H1 (cell line): ENCODE measurements around the gene INPP4A. TPM values are rescaled to one million over a fixed set of nuclear protein-coding genes. Genes with fewer than 3 reads are reported as not detected.

Experiments used
- CTCF ChIA-PET: fragments of 300-600 bp; sonication (Branson Sonifier 250); formaldehyde crosslinking; loops from one replicate; lab custom pipeline; 2021; ENCODE audit not compliant: partially characterized antibody; lab: Charles Lee
- POLR2A ChIA-PET: fragments of 300-600 bp; sonication (Branson Sonifier 250); formaldehyde crosslinking; loops from one replicate; lab custom pipeline; 2021; ENCODE audit warnings: inconsistent platforms; ENCODE audit not compliant: partially characterized antibody; lab: Charles Lee
- DNase-seq, 2 experiments: peaks; one replicate each; pipeline versions ENCODE4 v3.0.0 to v3.0.0-alpha.2; 2010 to 2022; ENCODE audit warnings: low spot score in 2 of 2, low read depth in 1 of 2, mixed read lengths in 1 of 2
- FAIRE-seq: peaks from 2 replicates; lab custom pipeline; 2011; peaks lifted over from hg19 to GRCh38; lab: Jason Lieb, UNC
- H2AFZ ChIP-seq: 2 replicates; pipeline ENCODE4 v1.8.1; 2012; ENCODE audit warnings: low read length, inconsistent platforms
- H2AK5ac ChIP-seq: 2 replicates; pipeline ENCODE4 v1.6.1; 2013; ENCODE audit warnings: low read depth, low read length
- H2BK120ac ChIP-seq: replicated peaks from 2 replicates; pipeline ENCODE3; 2013; ENCODE audit warnings: low read depth, low read length, inconsistent platforms
- H2BK12ac ChIP-seq: 2 replicates; pipeline ENCODE4 v1.6.1; 2013; ENCODE audit warnings: low read depth, low read length
- H2BK15ac ChIP-seq: 2 replicates; pipeline ENCODE4 v1.6.1; 2013; ENCODE audit warnings: low read length
- H2BK20ac ChIP-seq: 2 replicates; pipeline ENCODE4 v1.6.1; 2013; ENCODE audit warnings: low read length
- H2BK5ac ChIP-seq: 2 replicates; pipeline ENCODE4 v1.6.1; 2013; ENCODE audit warnings: low read depth, low read length
- H3K14ac ChIP-seq: 2 replicates; pipeline ENCODE4 v1.6.1; 2013; ENCODE audit warnings: inconsistent platforms; ENCODE audit not compliant: insufficient read length
- H3K18ac ChIP-seq: 2 replicates; pipeline ENCODE4 v1.6.1; 2013; ENCODE audit warnings: low read length; ENCODE audit errors: extremely low read depth
- H3K23ac ChIP-seq: 2 replicates; pipeline ENCODE4 v1.6.1; 2013; ENCODE audit warnings: inconsistent platforms; ENCODE audit not compliant: insufficient read length
- H3K23me2 ChIP-seq: 2 replicates; pipeline ENCODE4 v1.6.1; 2013; ENCODE audit warnings: low read depth, low read length
- H3K27ac ChIP-seq: 2 replicates; pipeline ENCODE4 v1.6.1; 2011; ENCODE audit warnings: low read depth, low read length, inconsistent platforms
- H3K27me3 ChIP-seq, 4 experiments: replicated peaks in 1 of 4; 1 replicate in 1 of 4; 2 replicates in 3 of 4; pipeline versions ENCODE4 v1.6.1 to v1.8.1; 2011 to 2013; ENCODE audit warnings: low read length in 3 of 4, mild to moderate bottlenecking in 3 of 4, inconsistent platforms in 2 of 4, mixed read lengths in 2 of 4, moderate library complexity in 1 of 4; ENCODE audit not compliant: control insufficient read depth in 3 of 4, insufficient read depth in 3 of 4; ENCODE audit errors: extremely low read depth in 1 of 4
- H3K36me3 ChIP-seq, 4 experiments: 2 replicates each; pipeline versions ENCODE4 v1.6.1 to v1.8.1; 2011 to 2013; ENCODE audit warnings: mild to moderate bottlenecking in 4 of 4, low read length in 3 of 4, moderate library complexity in 2 of 4, control low read depth in 1 of 4, inconsistent platforms in 1 of 4; ENCODE audit not compliant: insufficient read depth in 4 of 4, control insufficient read depth in 2 of 4
- H3K4ac ChIP-seq: replicated peaks from 2 replicates; pipeline ENCODE3; 2013; ENCODE audit warnings: low read length, low read depth, mixed read lengths, inconsistent platforms; ENCODE audit not compliant: insufficient read length
- H3K4me1 ChIP-seq, 4 experiments: replicated peaks in 1 of 4; 1 replicate in 1 of 4; 2 replicates in 3 of 4; pipeline versions ENCODE4 v1.6.1 to v1.8.1; 2011 to 2013; ENCODE audit warnings: low read length in 3 of 4, inconsistent platforms in 2 of 4, mixed read lengths in 1 of 4; ENCODE audit not compliant: insufficient read depth in 4 of 4, control insufficient read depth in 3 of 4
- H3K4me2 ChIP-seq, 2 experiments: 2 replicates each; pipeline versions ENCODE4 v1.6.1 to v1.8.1; 2011 to 2013; ENCODE audit warnings: low read depth in 2 of 2, low read length in 2 of 2, control low read depth in 1 of 2, inconsistent platforms in 1 of 2, mild to moderate bottlenecking in 1 of 2; ENCODE audit not compliant: insufficient read depth in 1 of 2
- H3K4me3 ChIP-seq, 4 experiments: fragments of 200-600, 300-600 bp in 1 of 4; sonication (generic), shearing (Covaris generic), sonication (Bioruptor Twin) in 1 of 4; 2 replicates each; pipeline versions ENCODE4 v1.5.1 to v1.8.1; 2011 to 2016; ENCODE audit warnings: low read length in 4 of 4, low read depth in 3 of 4, control low read depth in 2 of 4, inconsistent platforms in 2 of 4, mild to moderate bottlenecking in 2 of 4, mixed read lengths in 1 of 4, moderate library complexity in 1 of 4; ENCODE audit not compliant: insufficient read depth in 2 of 4; ENCODE audit errors: extremely low read depth in 1 of 4
- H3K56ac ChIP-seq: replicated peaks from 2 replicates; pipeline ENCODE3; 2013; ENCODE audit warnings: low read depth, mild to moderate bottlenecking, mixed read lengths, low read length, inconsistent platforms; ENCODE audit not compliant: insufficient read length
- H3K79me1 ChIP-seq: 2 replicates; pipeline ENCODE4 v1.6.1; 2013; ENCODE audit warnings: low read depth, low read length, control low read depth
- H3K79me2 ChIP-seq, 2 experiments: 2 replicates each; pipeline versions ENCODE4 v1.6.1 to v1.8.1; 2012 to 2013; ENCODE audit warnings: low read length in 2 of 2, mild to moderate bottlenecking in 2 of 2, inconsistent platforms in 1 of 2; ENCODE audit not compliant: insufficient read depth in 2 of 2, control insufficient read depth in 1 of 2
- H3K9ac ChIP-seq, 4 experiments: replicated peaks in 1 of 4; 1 replicate in 1 of 4; 2 replicates in 3 of 4; pipeline versions ENCODE4 v1.6.1 to v1.8.1; 2011 to 2013; ENCODE audit warnings: low read depth in 3 of 4, low read length in 3 of 4, control low read depth in 2 of 4, mild to moderate bottlenecking in 2 of 4, moderate library complexity in 2 of 4, inconsistent platforms in 1 of 4; ENCODE audit errors: extremely low read depth in 1 of 4
- H3K9me3 ChIP-seq, 2 experiments: 2 replicates each; pipeline versions ENCODE4 v1.6.1 to v1.8.1; 2012 to 2013; ENCODE audit warnings: mild to moderate bottlenecking in 2 of 2, moderate library complexity in 2 of 2, control low read depth in 1 of 2, inconsistent platforms in 1 of 2, low read depth in 1 of 2, low read length in 1 of 2, mixed read lengths in 1 of 2; ENCODE audit not compliant: insufficient read depth in 2 of 2
- H4K20me1 ChIP-seq, 2 experiments: replicated peaks in 1 of 2; 2 replicates each; pipeline versions ENCODE3 to v1.8.1; 2011 to 2013; ENCODE audit warnings: inconsistent platforms in 2 of 2, low read length in 2 of 2, mild to moderate bottlenecking in 1 of 2; ENCODE audit not compliant: insufficient read depth in 2 of 2, control insufficient read depth in 1 of 2
- H4K5ac ChIP-seq: 2 replicates; pipeline ENCODE4 v1.6.1; 2013; ENCODE audit warnings: low read length, low read depth, mixed read lengths, inconsistent platforms; ENCODE audit not compliant: insufficient read length
- H4K8ac ChIP-seq: 2 replicates; pipeline ENCODE4 v1.8.0; 2013; ENCODE audit warnings: mild to moderate bottlenecking, moderate library complexity, low read length, inconsistent platforms; ENCODE audit not compliant: insufficient read depth; ENCODE audit errors: extremely low read depth
- H4K91ac ChIP-seq: replicated peaks from 2 replicates; pipeline ENCODE3; 2013; ENCODE audit warnings: low read length, mixed read lengths, inconsistent platforms; ENCODE audit not compliant: insufficient read length
- ASH2L ChIP-seq: fragments of 200-600, 300-600 bp; sonication (generic); IDR thresholded peaks from one replicate; pipeline ENCODE4 v1.7.1; 2017; ENCODE audit warnings: low read length
- CEBPB ChIP-seq: IDR thresholded peaks from 2 replicates; pipeline ENCODE4 v1.6.1; 2012; ENCODE audit warnings: low read depth, low read length
- CHD2 ChIP-seq: IDR thresholded peaks from 2 replicates; pipeline ENCODE4 v1.6.1; 2012; ENCODE audit warnings: low read length, improper control_type of control experiment
- EGR1 ChIP-seq: IDR thresholded peaks from 2 replicates; pipeline ENCODE4 v1.6.1; 2011; ENCODE audit warnings: low read depth, low read length, borderline replicate concordance
- JUND ChIP-seq: IDR thresholded peaks from 2 replicates; pipeline ENCODE4 v1.6.1; 2011; ENCODE audit warnings: mild to moderate bottlenecking, improper control_type of control experiment, low read length
- KDM5A ChIP-seq: fragments of 200-600 bp; IDR thresholded peaks from 2 replicates; pipeline ENCODE4 v1.7.1; 2012; ENCODE audit warnings: mild to moderate bottlenecking, low read length, inconsistent platforms, mixed read lengths
- PHF8 ChIP-seq: fragments of 200-600 bp; sonication (generic); conservative IDR thresholded peaks from 2 replicates; pipeline ENCODE4 v1.7.1; 2012; ENCODE audit warnings: low read depth, mild to moderate bottlenecking, inconsistent platforms, low read length, moderate library complexity
- RNF2 ChIP-seq: fragments of 200-900, 300-1000 bp; sonication (generic); IDR thresholded peaks from 2 replicates; pipeline ENCODE4 v1.7.1; 2016; ENCODE audit warnings: borderline replicate concordance, low read depth, mild to moderate bottlenecking, antibody characterized with exemption, low read length; ENCODE audit not compliant: poor library complexity, severe bottlenecking; ENCODE audit errors: missing control alignments
- RXRA ChIP-seq: IDR thresholded peaks from 2 replicates; pipeline ENCODE4 v1.6.1; 2011; ENCODE audit warnings: low read depth, mild to moderate bottlenecking, low read length, moderate library complexity; ENCODE audit not compliant: insufficient read depth
- WGBS, 2 experiments: shearing (Covaris generic) in 1 of 2; methylation state at CpG; one replicate each; pipeline versions ENCODE4 v1.1.6 to v1.1.7; 2013 to 2015; ENCODE audit warnings: low lambda C conversion rate in 2 of 2, mixed read lengths in 2 of 2, inconsistent platforms in 1 of 2, low coverage in 1 of 2, missing lambda C conversion rate in 1 of 2; ENCODE audit not compliant: insufficient replicate concordance in 2 of 2, insufficient coverage in 1 of 2, insufficient read length in 1 of 2; ENCODE audit errors: extremely low coverage in 1 of 2, missing lambda C conversion rate in 1 of 2; 5-methylcytosine and 5-hydroxymethylcytosine counted together
- polyA plus RNA-seq, 7 experiments: library from polyadenylated mRNA; depleted of rRNA in 3 of 7; stranded (reverse) in 5 of 7; unstranded in 2 of 7; fragments of >200 nt in 5 of 7; fragments of 200-250 nt in 2 of 7; gene quantifications; 1 replicate in 5 of 7; 2 replicates in 1 of 7; 4 replicates in 1 of 7; pipeline versions ENCODE4 v1.2.1 to v1.2.3, GENCODE V29; 2011 to 2013; ENCODE audit warnings: missing spikeins in 2 of 7, mixed read lengths in 2 of 7
- total RNA-seq: library from RNA; stranded (reverse); fragmentation: NEBNext Ultra II Directional; extraction: Animal tissue kit (Norgen Biotek cat#: 25700); gene quantifications from 2 replicates; pipeline ENCODE4 v1.2.1, GENCODE V29; 2021
- TF ChIP-seq, protein P1 (sequence below): IDR thresholded peaks from 2 replicates; pipeline ENCODE4 v1.6.1; 2012; ENCODE audit warnings: low read length, inconsistent platforms
- TF ChIP-seq, protein P2 (sequence below): IDR thresholded peaks from 2 replicates; pipeline ENCODE4 v1.6.1; 2011; ENCODE audit warnings: low read depth, mild to moderate bottlenecking, low read length; ENCODE audit not compliant: insufficient read depth

INPP4A gene
- total and polyA plus RNA-seq, 2 of the 8 experiments (the other 6 are each of a cell fraction or from before 2014, with no cell fraction given): 25.6 to 34.3 TPM

DNA sequence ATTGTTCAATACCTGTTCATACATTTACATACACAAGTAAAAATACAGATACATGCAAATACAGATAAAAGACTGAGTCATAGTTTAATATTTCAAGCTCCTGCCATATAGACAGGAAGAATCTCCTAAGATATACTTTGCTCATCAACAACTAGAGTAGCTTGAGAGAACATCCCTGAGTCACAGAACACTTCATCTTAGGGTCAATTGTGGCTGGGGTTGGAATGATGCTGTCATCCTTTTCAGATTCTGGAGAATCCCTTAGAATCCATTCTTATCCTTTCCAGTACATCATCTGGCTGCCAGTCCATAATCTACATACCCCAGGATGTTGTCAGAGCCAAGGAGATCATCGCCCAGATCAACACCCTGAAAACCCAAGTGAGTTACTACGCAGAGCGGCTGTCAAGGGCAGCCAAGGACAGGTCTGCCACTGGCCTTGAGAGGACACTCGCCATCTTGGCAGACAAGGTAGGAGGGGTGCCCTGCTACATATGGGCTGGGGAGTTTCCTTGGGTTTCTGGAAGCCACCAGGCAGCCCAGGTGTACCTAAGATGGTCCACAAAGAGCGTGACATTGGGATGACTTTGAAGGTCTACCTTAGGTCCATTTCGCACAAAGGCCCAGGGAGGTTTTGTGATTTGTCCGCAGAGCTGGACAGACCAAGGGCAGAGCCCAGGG lies 108.0 kb downstream of the INPP4A start:
- DNase-seq (no peak), FAIRE-seq (no peak)
- no peak overlapping the region for H3K14ac ChIP-seq
- H4K8ac ChIP-seq: no peak overlapping the region
- ChIA-PET POLR2A (no interaction called here), CTCF (interaction anchor here (1.6 kb wide), 2 partner anchors 17 to 34 kb away, joined by 4 read pairs; no protein-coding TSS in a partner anchor)
- no peaks in the 10 kb centered on the region for H3K27me3 ChIP-seq
- H4K20me1 ChIP-seq: peaks cover 0 to 6% of the 10 kb centered on the region in 2 experiments
- H2BK120ac ChIP-seq: no peak overlapping the region
- H2AFZ ChIP-seq: no peak overlapping the region
- H2BK20ac ChIP-seq: no peak overlapping the region
- no peak overlapping the region for H3K4me3 ChIP-seq
- no peaks in the 10 kb centered on the region for H3K79me2 ChIP-seq
- H3K23ac ChIP-seq: no peak overlapping the region
- no peak overlapping the region for H2BK15ac ChIP-seq
- no peak overlapping the region for H3K4ac ChIP-seq
- H3K36me3 ChIP-seq: peaks cover 3 to 47% (median 36%) of the 10 kb centered on the region in 4 experiments
- no peaks in the 10 kb centered on the region for H3K9me3 ChIP-seq
- no peaks in the 10 kb centered on the region for H3K4me1 ChIP-seq
- H2BK5ac ChIP-seq: no peak overlapping the region
- no peak overlapping the region for H3K9ac ChIP-seq
- H4K91ac ChIP-seq: no peak overlapping the region
- no peaks in the 10 kb centered on the region for H3K79me1 ChIP-seq
- no peak overlapping the region for H3K4me2 ChIP-seq
- H3K56ac ChIP-seq: no peak overlapping the region
- WGBS, 2 experiments: 91% methylated on average over 7 of the region's 7 CpGs; no CpG with 5 or more reads in 1 of the 2 experiments
- no peak overlapping the region for H4K5ac ChIP-seq
- no peaks in the 10 kb centered on the region for H3K23me2 ChIP-seq
- no peak overlapping the region for H2BK12ac ChIP-seq
- H2AK5ac ChIP-seq: no peak overlapping the region
- no peak overlapping the region for H3K18ac ChIP-seq
- no peak overlapping the region for H3K27ac ChIP-seq
- TF ChIP-seq CHD2 (no peak), KDM5A (no peak), RXRA (no peak), EGR1 (no peak), ASH2L (no peak), CEBPB (no peak), PHF8 (no peak), RNF2 (no peak), JUND (no peak)
- TF ChIP-seq, protein P1, sequence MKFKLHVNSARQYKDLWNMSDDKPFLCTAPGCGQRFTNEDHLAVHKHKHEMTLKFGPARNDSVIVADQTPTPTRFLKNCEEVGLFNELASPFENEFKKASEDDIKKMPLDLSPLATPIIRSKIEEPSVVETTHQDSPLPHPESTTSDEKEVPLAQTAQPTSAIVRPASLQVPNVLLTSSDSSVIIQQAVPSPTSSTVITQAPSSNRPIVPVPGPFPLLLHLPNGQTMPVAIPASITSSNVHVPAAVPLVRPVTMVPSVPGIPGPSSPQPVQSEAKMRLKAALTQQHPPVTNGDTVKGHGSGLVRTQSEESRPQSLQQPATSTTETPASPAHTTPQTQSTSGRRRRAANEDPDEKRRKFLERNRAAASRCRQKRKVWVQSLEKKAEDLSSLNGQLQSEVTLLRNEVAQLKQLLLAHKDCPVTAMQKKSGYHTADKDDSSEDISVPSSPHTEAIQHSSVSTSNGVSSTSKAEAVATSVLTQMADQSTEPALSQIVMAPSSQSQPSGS: no peak
- TF ChIP-seq, protein P2, sequence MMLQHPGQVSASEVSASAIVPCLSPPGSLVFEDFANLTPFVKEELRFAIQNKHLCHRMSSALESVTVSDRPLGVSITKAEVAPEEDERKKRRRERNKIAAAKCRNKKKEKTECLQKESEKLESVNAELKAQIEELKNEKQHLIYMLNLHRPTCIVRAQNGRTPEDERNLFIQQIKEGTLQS: no peak
